NCI-H2196 (cell line): ENCODE results near the gene POLE.
A peak's percentile ranks its signal among the peaks of the same experiment; 100 is the strongest.

Experiments
- DNase-seq: peaks from one replicate; lab custom pipeline; 2025; ENCODE audit not compliant: unreplicated experiment; lab: John Stamatoyannopoulos, UW

Gene POLE

DNA sequence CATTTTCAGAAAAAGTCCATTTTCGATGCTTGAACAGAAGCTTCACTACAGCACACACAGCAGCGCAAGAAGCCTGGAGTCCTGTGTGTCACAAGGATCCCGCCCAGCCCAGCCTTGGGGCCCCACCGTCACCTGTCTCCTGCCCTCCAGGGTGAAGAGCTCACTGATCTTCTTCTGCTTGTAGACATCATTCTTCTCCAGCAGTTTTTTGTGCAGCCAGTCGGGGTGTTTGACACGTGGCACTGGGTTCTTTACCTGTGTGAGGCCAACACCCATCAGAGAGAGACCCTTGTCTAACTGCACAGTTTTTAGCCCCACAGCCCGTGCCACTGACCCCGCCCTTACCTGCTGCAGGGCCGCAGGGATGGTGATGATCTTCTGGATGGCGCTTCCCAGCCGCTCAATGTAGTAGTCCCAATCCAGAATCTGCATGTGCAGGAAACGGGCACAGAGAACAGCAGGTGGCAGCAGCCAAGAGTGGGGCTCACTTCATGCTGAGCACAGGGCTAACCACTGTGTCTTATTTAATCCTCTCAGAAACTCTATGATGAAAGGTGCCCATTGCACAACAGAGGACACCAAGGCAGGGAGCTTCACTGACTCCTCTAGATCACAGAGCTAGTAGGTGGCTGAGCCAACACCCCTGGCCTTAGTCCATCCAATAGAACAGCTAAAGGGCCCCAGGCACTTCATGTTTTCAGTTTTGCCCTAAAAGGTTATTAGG lies 30.0 kb downstream of the POLE start:
- no peak for DNase-seq

DNA sequence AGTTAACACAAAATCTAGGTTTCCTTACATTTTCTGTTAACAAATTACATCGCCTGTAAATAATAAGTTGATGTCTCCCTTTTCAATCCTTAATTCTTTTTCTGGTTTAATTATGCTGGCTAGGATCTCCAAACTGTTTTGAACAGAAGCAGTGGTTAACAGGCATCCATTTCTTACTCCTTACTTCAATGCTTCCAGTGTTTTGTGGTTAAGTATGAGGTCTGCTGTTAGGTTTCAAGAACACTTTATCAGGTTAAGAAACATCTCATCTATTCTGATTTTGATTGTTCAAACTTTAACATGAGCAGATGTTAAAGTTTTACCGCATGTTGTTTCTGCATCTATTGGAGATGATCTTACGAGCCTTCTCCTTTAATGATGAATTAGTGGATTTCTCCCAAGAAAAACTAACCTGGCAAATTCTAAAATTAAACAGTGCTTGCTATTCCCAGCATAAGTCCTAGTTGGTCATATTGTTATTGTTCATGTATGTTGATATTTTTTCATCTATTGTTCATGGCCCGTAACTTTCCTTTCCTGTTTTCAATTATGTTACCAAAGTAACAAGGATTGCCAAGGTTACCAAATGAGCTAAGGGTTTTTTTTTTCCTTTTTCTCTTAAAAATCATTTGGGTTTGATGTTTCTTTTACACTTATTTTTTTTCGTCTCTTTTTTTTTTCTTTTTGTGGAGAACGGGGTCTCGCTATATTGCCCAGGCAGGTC lies 33.4 kb downstream of the POLE start:
- no peak for DNase-seq

DNA sequence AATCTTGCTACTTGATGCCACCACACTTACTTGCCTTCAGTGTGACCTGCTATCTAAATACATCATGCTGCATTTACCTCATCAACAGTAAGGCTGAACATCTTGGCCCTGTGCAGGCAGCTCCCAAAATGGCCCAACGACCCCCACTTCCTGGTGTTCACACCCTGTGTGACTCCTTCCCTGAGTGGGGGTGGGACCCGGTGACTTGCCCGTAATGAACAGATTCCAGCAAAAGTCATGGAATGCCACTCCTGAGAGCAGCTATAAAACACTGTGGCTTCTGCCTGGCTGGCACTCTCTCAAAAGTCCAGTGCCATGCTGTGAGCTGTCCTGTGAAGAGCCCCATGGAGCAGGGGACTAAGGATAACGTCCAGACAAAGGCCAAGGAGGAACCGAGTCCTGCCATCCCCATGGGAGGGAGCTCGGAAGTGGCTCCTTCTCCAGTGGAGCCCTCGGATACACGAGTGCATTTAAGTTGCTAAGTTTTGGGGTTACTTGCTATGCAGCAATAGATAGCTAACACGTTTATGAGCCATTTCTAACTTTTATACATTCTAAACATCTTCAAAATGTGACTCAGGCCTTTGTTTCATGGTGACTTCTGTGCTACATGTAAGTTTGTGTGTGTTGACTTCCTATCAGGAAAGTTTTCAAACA lies 35.6 kb downstream of the POLE start:
- DNase-seq = no peak

GRCh38 chr12:132649226-132649945 lies 37.8 kb downstream of the POLE start:
- DNase-seq = no peak

DNA sequence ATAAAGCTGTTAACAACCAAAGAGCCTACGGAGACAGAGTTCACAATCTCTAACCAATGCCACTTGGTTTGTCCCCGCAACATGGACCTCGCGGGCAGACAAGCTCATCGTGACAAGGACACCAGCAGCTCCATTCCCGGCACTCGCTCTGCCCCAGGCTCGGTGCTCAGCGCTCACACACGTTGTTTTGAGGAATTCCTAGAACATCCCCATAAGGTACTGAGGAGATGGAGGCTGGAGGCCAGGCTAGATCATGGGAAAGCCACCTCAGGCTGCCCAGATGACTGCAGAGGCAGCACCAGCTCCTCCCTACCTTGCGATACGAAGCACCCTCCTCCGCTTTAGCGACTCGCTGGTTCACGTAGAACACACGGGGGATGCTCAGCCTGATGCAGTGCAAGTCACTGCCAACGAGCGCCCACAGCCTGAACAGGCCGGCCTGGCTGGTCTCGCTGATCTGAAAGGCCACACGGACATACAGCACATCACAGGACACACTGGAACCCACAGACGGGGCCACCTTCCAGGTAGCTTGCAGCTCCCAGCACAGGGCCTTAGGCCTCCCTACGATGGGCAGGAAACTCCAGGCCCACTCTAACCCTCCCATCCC lies 38.4 kb downstream of the POLE start:
- DNase-seq = no peak

DNA sequence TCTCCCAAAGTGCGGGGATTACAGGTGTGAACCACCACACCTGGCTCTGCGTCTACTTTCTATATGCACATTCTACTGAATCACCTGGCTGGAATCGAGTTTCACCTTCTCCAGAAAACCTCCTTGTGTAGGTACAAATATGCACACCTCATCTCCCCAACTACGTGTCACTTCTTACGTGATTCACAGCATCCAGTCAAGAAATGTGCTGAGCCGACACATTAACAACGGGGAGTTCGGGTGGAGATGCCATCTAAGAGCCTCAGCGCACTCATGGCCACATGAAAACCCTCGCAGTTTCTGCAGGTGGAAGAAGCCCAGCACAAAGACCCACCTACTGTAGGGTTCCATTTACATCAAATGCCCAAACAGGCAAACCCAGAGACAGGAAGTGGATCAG lies 39.3 kb downstream of the POLE start:
- no peak for DNase-seq

DNA sequence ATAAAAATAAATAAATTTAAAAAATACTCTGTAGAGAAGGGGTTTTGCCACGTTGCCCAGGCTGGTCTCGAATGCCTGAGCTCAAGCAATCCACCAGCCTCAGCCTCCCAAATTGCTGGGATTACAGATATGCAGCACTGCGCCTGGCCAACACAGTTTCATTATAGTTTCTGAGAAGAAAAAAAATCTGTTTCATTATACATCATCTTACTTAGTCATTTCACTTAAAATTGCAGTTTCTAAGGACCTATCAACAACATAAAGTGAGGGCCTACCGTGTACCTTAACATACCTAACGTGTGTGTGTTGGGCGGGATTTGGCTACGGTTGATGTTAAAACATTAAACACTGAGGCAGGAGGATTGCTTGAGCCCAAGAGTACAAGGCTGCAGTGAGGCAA lies 40.3 kb downstream of the POLE start:
- DNase-seq = no peak

GRCh38 chr12:132642846-132643835 lies 44.0 kb downstream of the POLE start:
- no peak for DNase-seq

DNA sequence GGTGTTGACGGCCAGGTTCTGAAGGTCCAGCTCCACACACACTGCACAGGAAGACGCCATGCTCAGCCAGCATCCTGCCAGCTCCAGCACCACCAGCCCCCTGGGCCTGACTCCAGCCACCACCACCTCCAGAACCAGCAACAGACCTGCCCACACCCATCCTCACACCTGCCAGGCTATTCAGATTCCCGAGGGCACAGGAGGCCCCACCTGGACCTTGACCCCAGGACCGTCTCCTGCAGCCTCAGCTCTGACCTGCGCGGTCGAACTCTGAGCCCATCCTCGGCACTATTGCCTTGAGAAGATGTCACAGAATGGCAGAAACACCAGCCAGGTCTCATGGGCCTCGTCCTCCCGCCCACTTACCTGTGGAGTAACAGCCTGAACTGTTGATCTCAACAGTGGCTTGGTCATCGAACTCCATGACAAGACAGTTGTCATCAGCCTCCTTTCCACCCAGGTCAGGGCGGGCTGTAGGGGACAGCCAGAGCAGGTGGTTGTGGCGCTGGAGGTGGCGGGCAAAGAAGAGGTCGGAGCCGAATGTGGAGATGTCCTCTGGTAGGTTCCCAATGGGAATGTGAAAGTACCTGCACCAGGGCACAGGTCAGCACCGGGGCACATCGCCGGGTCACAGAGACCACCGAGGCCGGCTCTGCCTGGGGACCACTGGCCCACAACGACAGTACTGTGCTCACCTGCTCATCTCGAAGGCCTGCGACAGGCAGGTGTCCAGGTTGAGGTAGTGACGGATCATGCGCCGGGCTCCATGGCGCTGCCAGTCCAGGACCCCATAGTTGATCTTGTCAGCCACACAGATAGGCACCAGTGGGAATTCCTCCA lies 45.1 kb downstream of the POLE start:
- no peak for DNase-seq

DNA sequence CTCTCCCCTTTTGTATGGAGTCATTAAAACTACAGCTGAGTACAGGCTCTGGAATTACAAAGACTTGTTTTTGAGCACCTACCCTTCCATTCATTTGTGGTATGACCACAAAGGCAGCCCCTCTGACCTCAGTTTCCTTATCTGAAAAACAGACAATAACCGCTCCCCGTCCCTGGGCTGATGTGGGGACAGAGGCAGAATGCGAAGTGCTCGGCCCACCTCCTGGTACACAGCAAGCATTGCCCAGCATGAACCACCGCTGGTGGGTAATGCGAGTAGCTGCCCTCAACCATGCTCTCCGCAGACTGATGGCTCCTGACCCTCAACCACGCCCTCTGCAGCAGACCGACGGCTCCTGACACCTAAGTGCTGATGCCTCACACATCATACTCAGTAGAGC lies 46.2 kb downstream of the POLE start:
- DNase-seq = no peak

DNA sequence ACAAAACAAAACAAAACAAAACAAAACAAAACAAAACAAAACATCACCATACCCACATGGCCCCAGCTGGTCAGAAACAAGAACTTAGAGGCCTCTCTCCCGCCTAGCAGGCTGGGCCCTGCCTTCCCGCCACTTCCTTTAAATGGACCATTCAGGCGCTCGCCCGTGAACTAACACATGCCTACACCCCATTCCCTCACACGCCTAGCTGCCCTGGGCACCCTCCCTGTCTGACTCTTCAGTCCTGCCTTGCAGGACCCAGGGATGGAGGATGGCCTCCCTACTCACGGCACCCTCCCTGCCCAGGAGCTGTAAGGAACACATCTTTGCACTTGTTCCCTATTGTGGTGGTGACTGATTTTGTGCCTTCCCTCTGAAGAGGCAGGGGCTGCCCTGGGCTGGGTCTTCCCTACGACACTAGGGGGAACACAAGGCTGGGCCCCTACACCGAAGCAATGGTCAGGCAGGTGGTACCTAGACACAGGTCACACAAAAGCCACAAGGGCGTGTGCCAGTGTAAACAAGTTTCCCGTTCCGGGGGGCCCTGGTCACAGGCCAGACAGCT lies 47.1 kb downstream of the POLE start:
- no peak for DNase-seq

- DNase-seq = peak; percentile 49
Measured at GRCh38 chr12:132638541-132639408, 48.4 kb downstream of the POLE start.

DNA sequence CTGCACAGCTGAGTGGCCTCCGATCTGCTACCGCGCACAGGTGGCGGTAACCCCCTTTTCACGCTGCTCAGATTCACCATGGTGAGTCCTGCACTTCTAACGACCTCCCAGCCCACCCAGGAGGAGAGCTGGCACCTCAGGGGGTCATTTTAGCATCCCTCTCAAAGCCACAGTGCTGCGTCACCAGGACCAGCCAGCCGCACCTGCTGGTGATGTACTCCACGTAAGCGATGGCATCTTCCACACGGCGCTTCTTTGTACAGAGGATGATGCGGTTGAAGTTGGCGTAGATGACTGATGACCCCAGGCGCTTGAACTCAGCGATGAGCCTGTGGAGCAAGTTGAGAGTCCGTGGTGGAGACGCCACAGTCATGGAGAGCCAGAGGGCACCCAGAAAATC lies 49.3 kb downstream of the POLE start:
- DNase-seq = no peak

DNA sequence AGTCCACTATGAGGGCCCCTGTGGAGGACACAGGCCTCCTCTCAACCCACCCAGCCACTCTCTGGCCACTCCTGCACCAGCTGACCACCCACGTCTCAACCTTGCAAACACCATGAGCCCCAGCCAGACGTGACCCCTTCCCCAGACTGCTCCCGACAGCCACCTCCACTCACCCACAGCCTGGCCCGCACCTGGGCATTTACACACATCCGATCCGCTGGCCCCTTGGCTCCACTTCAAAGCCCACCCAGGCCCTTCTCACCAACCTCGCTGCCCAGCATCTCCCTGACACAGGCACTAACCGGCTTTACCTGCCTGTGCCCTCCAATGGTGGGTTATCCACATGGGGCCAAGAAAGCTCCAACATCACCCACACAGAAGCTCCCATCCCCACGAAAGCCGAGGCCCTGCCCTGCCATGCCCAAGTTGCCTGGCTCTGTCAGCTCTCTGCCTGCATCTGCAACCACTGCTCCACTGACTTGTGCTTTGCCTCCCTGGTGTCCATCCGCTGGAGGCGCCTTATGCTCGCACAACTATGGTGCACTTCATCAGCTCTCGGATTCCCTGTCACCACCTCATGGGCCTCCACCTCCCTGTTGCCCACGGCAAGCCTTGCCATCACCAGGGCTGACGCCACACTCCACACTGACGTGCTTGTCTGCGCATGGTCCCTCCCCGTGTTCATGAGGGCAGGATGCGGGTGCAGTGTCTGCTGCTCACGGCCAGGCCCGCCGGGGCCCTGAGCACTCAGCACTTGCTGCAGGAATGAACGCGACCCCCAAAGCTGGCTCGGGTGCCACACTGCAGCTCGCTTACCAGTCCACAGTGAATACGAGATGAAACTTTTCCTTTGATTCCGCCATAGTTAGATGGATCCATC lies 51.8 kb downstream of the POLE start:
- no peak for DNase-seq

GRCh38 chr12:132634411-132634990 lies 52.6 kb downstream of the POLE start:
- no peak for DNase-seq

- no peak for DNase-seq
Measured at GRCh38 chr12:132633901-132634300, 53.2 kb downstream of the POLE start.
